NCI-H2107 treated with DMSO at 0.1 percent for 48 hours (cell line): ENCODE results near the gene AKAP6.

Experiments used
- DNase-seq: peaks from one replicate; lab custom pipeline; 2025; ENCODE audit not compliant: unreplicated experiment; lab: John Stamatoyannopoulos, UW

AKAP6 gene

GRCh38 chr14:32701475-32701874 lies 372.4 kb downstream of the AKAP6 start:
- DNase-seq = no peak

- no peak for DNase-seq
Observed at GRCh38 chr14:32702088-32702487, 373.0 kb downstream of the AKAP6 start.

GRCh38 chr14:32702562-32702961 lies 373.5 kb downstream of the AKAP6 start:
- no peak for DNase-seq

- no peak for DNase-seq
Observed at GRCh38 chr14:32703183-32703621, 374.1 kb downstream of the AKAP6 start.

- DNase-seq = no peak
Observed at GRCh38 chr14:32706721-32707519, 377.8 kb downstream of the AKAP6 start.

GRCh38 chr14:32707742-32708500 lies 378.8 kb downstream of the AKAP6 start:
- DNase-seq = no peak

GRCh38 chr14:32709027-32709426 lies 379.9 kb downstream of the AKAP6 start:
- no peak for DNase-seq

- peak; percentile 29 for DNase-seq
Observed at GRCh38 chr14:32710231-32710671, 381.2 kb downstream of the AKAP6 start.

- peak; percentile 68 for DNase-seq
Observed at GRCh38 chr14:32710731-32711680, 381.9 kb downstream of the AKAP6 start.

GRCh38 chr14:32713856-32714255 lies 384.8 kb downstream of the AKAP6 start:
- no peak for DNase-seq

- no peak for DNase-seq
Observed at GRCh38 chr14:32719601-32720000, 390.5 kb downstream of the AKAP6 start.

- no peak for DNase-seq
Observed at GRCh38 chr14:32720927-32721326, 391.8 kb downstream of the AKAP6 start.

GRCh38 chr14:32722631-32723183 lies 393.6 kb downstream of the AKAP6 start:
- DNase-seq = no peak

- no peak for DNase-seq
Observed at GRCh38 chr14:32724867-32725471, 395.9 kb downstream of the AKAP6 start.

- no peak for DNase-seq
Observed at GRCh38 chr14:32726516-32726915, 397.4 kb downstream of the AKAP6 start.

- no peak for DNase-seq
Observed at GRCh38 chr14:32727832-32728231, 398.7 kb downstream of the AKAP6 start.

GRCh38 chr14:32728526-32728925 lies 399.4 kb downstream of the AKAP6 start:
- DNase-seq = no peak

GRCh38 chr14:32728976-32729375 lies 399.9 kb downstream of the AKAP6 start:
- no peak for DNase-seq

- no peak for DNase-seq
Observed at GRCh38 chr14:32731249-32731648, 402.2 kb downstream of the AKAP6 start.

- no peak for DNase-seq
Observed at GRCh38 chr14:32733015-32733414, 403.9 kb downstream of the AKAP6 start.
